ENCODE measurements around the gene NBEAL2. TPM values are rescaled to one million over a fixed set of nuclear protein-coding genes. Genes with fewer than 3 reads are reported as not detected.

Gene NBEAL2
- total RNA-seq, 4 donors from 2014 or later = 128 to 297 (median 185) TPM

DNA sequence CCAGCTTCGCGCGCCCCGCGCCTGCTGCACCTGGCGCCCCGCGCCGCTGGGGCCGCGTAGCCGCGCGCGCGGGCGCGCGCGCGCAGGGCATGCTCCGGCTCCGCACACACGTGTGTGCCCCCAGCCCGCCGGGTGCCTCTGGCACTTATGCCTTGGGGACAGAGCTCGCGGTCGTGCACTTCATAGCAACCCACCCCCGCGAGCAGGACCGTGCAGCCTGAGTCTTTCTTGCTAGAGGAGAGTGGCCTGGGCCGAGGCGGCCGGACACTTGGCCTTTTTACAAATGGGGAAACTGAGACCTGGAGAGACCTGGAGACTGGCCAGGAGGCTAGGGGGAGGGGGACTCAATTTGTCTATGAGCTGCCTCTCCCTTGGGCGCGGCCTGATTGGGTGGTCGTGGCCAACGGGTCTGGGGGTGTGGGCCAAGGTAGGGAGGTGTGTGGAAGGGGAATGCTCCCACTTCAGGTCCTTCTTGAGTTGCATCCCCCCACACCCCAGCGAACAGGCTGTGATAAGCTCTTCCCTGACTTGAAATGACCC lies 562 bp downstream of the NBEAL2 start:
- H3K4me1 ChIP-seq = peaks cover 33 to 86% (median 64%) of the 10 kb centered on the region in 3 donors
- H3K36me3 ChIP-seq = peaks cover 0 to 6% (median 0%) of the 10 kb centered on the region in 3 donors
- H3K27me3 ChIP-seq = no peaks in the 10 kb centered on the region
- WGBS, 2 donors = no CpG with 5 or more reads among the region's 40 CpGs
- intact Hi-C loops (cut with DNase I) = loop anchor here (5.0 kb wide), 1 partner anchor 43 kb away; no protein-coding TSS in a partner anchor
- no peaks in the 10 kb centered on the region for H3K9me3 ChIP-seq
- H3K27ac ChIP-seq = peak overlapping the region; percentile 96 to 99 (median 97)
- TF ChIP-seq, protein P1, sequence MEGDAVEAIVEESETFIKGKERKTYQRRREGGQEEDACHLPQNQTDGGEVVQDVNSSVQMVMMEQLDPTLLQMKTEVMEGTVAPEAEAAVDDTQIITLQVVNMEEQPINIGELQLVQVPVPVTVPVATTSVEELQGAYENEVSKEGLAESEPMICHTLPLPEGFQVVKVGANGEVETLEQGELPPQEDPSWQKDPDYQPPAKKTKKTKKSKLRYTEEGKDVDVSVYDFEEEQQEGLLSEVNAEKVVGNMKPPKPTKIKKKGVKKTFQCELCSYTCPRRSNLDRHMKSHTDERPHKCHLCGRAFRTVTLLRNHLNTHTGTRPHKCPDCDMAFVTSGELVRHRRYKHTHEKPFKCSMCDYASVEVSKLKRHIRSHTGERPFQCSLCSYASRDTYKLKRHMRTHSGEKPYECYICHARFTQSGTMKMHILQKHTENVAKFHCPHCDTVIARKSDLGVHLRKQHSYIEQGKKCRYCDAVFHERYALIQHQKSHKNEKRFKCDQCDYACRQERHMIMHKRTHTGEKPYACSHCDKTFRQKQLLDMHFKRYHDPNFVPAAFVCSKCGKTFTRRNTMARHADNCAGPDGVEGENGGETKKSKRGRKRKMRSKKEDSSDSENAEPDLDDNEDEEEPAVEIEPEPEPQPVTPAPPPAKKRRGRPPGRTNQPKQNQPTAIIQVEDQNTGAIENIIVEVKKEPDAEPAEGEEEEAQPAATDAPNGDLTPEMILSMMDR (IDR thresholded peaks at IDR 0.05) = no peak
- TF ChIP-seq POLR2A (IDR thresholded peaks at IDR 0.05) = no peak
- peak overlapping the region; percentile 66 to 88 (median 70) for H3K4me3 ChIP-seq
- DNase-seq = no peak

DNA sequence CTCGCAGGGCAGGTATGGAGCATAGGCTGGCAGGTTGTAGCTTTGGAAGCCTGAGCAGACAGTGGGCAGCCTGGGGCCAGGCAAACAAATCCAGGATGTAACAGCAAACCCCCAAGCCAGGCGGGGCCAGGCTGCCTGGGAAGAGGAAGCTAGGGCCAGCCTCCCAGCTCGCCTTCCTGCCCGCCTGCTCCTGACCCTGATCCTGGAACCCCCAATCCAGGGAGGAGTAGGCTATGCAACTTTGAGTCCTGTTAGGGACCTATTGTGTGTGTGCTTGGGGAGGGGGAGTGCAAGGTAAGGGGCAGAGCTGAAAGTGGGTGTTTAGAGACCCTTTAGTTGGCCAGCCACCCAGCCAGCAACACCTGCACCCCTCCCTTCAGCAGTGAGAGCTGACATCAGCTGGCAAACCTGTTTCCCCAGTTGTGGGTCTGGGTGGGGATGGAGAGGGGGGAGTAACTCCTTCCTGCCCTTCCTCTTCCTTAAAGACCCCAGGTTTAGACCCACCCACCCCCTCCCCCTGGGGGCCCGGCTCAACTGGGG lies 2.5 kb downstream of the NBEAL2 start:
- no peaks in the 10 kb centered on the region for H3K9me3 ChIP-seq
- H3K4me3 ChIP-seq = peak overlapping the region; percentile 66 to 88 (median 70)
- 0% methylated on average over 1 of the region's 5 CpGs; no CpG with 5 or more reads in 1 of the 2 donors for WGBS, 2 donors
- H3K27ac ChIP-seq = peak overlapping the region; percentile 96 to 99 (median 97)
- H3K36me3 ChIP-seq = peaks cover 0 to 6% (median 0%) of the 10 kb centered on the region in 3 donors
- intact Hi-C loops (cut with DNase I) = no loop called here
- no peaks in the 10 kb centered on the region for H3K27me3 ChIP-seq
- TF ChIP-seq, protein P1 (IDR thresholded peaks at IDR 0.05) = no peak
- peak in 2 of 4 donors; percentile 42 to 48 for TF ChIP-seq POLR2A (IDR thresholded peaks at IDR 0.05)
- peaks cover 51 to 94% (median 75%) of the 10 kb centered on the region in 3 donors for H3K4me1 ChIP-seq
- no peak for DNase-seq

DNA sequence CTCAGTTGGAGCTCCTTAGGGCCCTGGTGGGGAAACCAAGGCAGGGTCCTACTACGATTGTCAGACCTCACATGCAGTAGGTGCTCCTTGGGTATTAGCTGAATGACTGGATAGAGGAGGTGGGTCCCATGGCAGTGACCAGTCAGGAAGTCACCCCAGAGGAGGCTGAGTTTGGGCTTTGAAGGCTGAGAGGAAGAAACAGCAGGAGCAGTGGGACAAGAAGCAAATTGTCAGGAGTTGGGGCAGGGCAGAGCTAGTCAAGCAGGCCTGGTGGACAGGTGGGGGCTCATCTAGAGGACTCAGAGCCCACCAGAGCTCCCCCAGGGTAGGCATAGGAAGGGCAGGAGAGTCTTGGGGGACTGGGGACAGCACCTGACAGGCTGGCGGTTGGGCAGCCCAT lies 3.1 kb downstream of the NBEAL2 start:
- no peak for TF ChIP-seq POLR2A (IDR thresholded peaks at IDR 0.05)
- TF ChIP-seq, protein P1 (IDR thresholded peaks at IDR 0.05) = no peak
- Histone ChIP-seq H3K4me3 (peak overlapping the region in 3 of 4 donors; percentile 66 to 88 (median 69)), H3K27ac (peak overlapping the region; percentile 96 to 99 (median 97)), H3K36me3 (peaks cover 0 to 6% (median 0%) of the 10 kb centered on the region in 3 donors), H3K27me3 (no peaks in the 10 kb centered on the region), H3K9me3 (no peaks in the 10 kb centered on the region), H3K4me1 (peaks cover 51 to 94% (median 75%) of the 10 kb centered on the region in 3 donors)
- intact Hi-C loops (cut with DNase I) = no loop called here
- WGBS, 2 donors = 64 to 100% methylated on average over 1 to 2 of the region's 2 CpGs
- DNase-seq = no peak

DNA sequence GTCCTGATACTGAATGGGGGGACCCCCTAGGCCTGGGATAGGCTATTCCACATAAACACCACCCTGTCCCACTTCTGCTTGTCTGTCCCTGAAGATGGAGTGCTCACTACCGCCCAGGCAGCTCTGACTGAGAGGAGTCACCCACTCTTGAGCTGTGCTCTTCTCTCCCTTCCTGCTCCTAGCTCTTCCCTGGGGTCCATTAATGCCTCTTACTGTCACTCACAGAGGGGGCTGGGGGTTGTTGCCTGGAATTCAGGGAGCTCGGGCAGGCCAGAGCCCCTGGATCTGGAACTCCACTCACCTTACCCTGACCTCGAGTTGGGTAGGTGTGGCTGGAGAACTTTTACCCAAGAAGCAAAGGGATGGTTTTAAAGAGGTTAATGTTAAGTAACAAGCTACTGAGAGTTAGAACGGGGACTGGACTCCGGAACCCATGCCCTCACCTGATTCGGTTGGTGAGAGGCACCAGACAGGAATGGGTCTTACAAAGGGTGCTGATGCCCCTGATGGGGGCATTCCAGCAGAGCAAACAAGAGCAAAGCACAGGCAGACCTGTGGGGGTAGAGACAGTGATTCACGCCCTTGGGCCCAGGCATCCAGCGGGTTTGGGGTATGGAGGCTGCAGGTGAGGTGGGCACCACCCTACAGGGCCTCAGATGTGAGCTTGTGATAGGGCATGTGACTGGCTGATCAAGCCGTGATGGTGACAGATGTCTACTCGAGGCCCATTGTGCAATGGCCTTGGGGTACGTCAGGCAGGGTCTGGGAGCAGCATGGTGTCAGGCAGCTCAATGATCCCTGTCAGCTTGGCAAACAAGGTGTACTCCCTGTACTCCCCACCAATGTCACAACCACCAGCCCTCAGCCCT lies 5.4 kb downstream of the NBEAL2 start:
- no peak for DNase-seq
- WGBS, 2 donors = 75 to 80% methylated on average over 2 to 8 of the region's 11 CpGs
- H3K36me3 ChIP-seq = peaks cover 0 to 24% (median 13%) of the 10 kb centered on the region in 3 donors
- no peak for TF ChIP-seq POLR2A (IDR thresholded peaks at IDR 0.05)
- TF ChIP-seq, protein P1 (IDR thresholded peaks at IDR 0.05) = no peak
- H3K27ac ChIP-seq = peak overlapping the region; percentile 81 to 99 (median 91)
- H3K27me3 ChIP-seq = no peaks in the 10 kb centered on the region
- intact Hi-C loops (cut with DNase I) = no loop called here
- H3K9me3 ChIP-seq = no peaks in the 10 kb centered on the region
- no peak overlapping the region for H3K4me3 ChIP-seq
- peaks cover 53 to 99% (median 75%) of the 10 kb centered on the region in 3 donors for H3K4me1 ChIP-seq
